OCI-LY7 (cell line): ENCODE data around the gene WT1. TPM values are rescaled to one million over a fixed set of nuclear protein-coding genes. Genes with fewer than 3 reads are reported as not detected.

Source experiments
- BruUV-seq: library from RNA; stranded (reverse); fragments of 400-500 nt; replicated peaks from 2 replicates; lab custom pipeline; 2021; lab: Mats Ljungman, UMichigan
- CTCF ChIA-PET: fragments of 300-600 bp; sonication (Branson Sonifier 250); formaldehyde crosslinking; loops from one replicate; lab custom pipeline; 2022; ENCODE audit warnings: antibody characterized with exemption; ENCODE audit not compliant: unreplicated experiment; lab: Charles Lee
- POLR2A ChIA-PET: fragments of 300-600 bp; sonication (Branson Sonifier 250); formaldehyde crosslinking; loops from one replicate; lab custom pipeline; 2022; ENCODE audit warnings: antibody characterized with exemption; lab: Charles Lee
- DNase-seq: peaks from one replicate; pipeline ENCODE4 v3.0.0-alpha.2; 2015; ENCODE audit warnings: low spot score
- H2AFZ ChIP-seq: fragments of 200-600 bp; sonication (generic), shearing (Covaris generic); 2 replicates; pipeline ENCODE4 v1.6.1; 2014; ENCODE audit warnings: mild to moderate bottlenecking, antibody characterized with exemption, low read length, moderate library complexity
- H3K27ac ChIP-seq: fragments of 200-600 bp; sonication (generic); 2 replicates; pipeline ENCODE4 v1.5.1; 2014; ENCODE audit warnings: mixed run types, low read depth, mild to moderate bottlenecking, moderate library complexity, low read length, inconsistent platforms; ENCODE audit not compliant: poor library complexity, severe bottlenecking
- H3K36me3 ChIP-seq: fragments of 200-600 bp; sonication (generic); 2 replicates; pipeline ENCODE4 v1.6.1; 2014; ENCODE audit warnings: mild to moderate bottlenecking, antibody characterized with exemption, low read length, moderate library complexity, mixed read lengths; ENCODE audit not compliant: insufficient read depth
- H3K4me1 ChIP-seq: fragments of 200-600 bp; sonication (generic); 2 replicates; pipeline ENCODE4 v1.5.1; 2014; ENCODE audit warnings: mild to moderate bottlenecking, low read length; ENCODE audit not compliant: insufficient read depth, poor library complexity, severe bottlenecking
- H3K4me2 ChIP-seq: fragments of 200-600 bp; sonication (generic); 2 replicates; pipeline ENCODE4 v1.6.1; 2014; ENCODE audit warnings: mild to moderate bottlenecking, low read length
- H3K4me3 ChIP-seq: fragments of 200-600 bp; sonication (generic); 2 replicates; pipeline ENCODE4 v1.5.1; 2014; ENCODE audit warnings: mild to moderate bottlenecking, low read depth, low read length; ENCODE audit not compliant: poor library complexity, severe bottlenecking
- H3K79me2 ChIP-seq: fragments of 200-600 bp; sonication (generic); 2 replicates; pipeline ENCODE4 v1.6.1; 2016; ENCODE audit warnings: low read depth, mild to moderate bottlenecking, low read length, moderate library complexity, mixed read lengths; ENCODE audit not compliant: insufficient read depth
- H3K9me2 ChIP-seq: fragments of 200-600 bp; sonication (generic); 2 replicates; pipeline ENCODE4 v1.6.1; 2016; ENCODE audit warnings: mild to moderate bottlenecking, low read length, mixed read lengths; ENCODE audit not compliant: insufficient read depth
- H3K9me3 ChIP-seq: fragments of 200-600 bp; sonication (generic); 2 replicates; pipeline ENCODE4 v1.6.1; 2014; ENCODE audit warnings: mild to moderate bottlenecking, mixed run types, low read length, mixed read lengths
- H4K20me1 ChIP-seq: fragments of 200-600 bp; sonication (generic); 2 replicates; pipeline ENCODE4 v1.6.1; 2014; ENCODE audit warnings: mild to moderate bottlenecking, antibody characterized with exemption, low read length, moderate library complexity, mixed read lengths; ENCODE audit not compliant: insufficient read depth
- CTCF ChIP-seq: fragments of 200-600 bp; sonication (generic); conservative IDR thresholded peaks from 2 replicates; pipeline ENCODE4 v1.5.1; 2014; ENCODE audit warnings: mild to moderate bottlenecking, antibody characterized with exemption, low read length, moderate library complexity, mixed read lengths
- EZH2phosphoT487 ChIP-seq: fragments of 200-600 bp; sonication (generic); IDR thresholded peaks from 2 replicates; pipeline ENCODE4 v1.6.1; 2018; ENCODE audit warnings: low read depth, borderline replicate concordance, mild to moderate bottlenecking, mixed run types, antibody characterized with exemption, low read length, moderate library complexity, mixed read lengths
- intact Hi-C: fragments of 100-400 bp; cut with micrococcal nuclease; formaldehyde crosslinking; loops from one replicate; pipeline ENCODE4 v1.10.0; 2022; ENCODE audit not compliant: unreplicated experiment
- total RNA-seq, 2 experiments: library from RNA; depleted of rRNA in 1 of 2; stranded (reverse); fragments of >200 nt in 1 of 2; shearing (Covaris generic) in 1 of 2; gene quantifications; 2 replicates each; pipeline ENCODE4 v1.2.3, GENCODE V29; 2014 to 2022

Gene WT1
- total RNA-seq, 2 experiments from 2014 or later = not detected

GRCh38 chr11:32427935-32428664, 7.2 kb downstream of the WT1 start:
- BruUV-seq = no TSS peak
- Histone ChIP-seq H3K27ac (no peak overlapping the region), H3K9me3 (no peaks in the 10 kb centered on the region), H4K20me1 (no peaks in the 10 kb centered on the region), H3K4me1 (no peaks in the 10 kb centered on the region), H2AFZ (no peak overlapping the region), H3K4me2 (no peak overlapping the region), H3K36me3 (no peaks in the 10 kb centered on the region), H3K4me3 (no peak overlapping the region), H3K79me2 (no peaks in the 10 kb centered on the region), H3K9me2 (no peaks in the 10 kb centered on the region)
- no peak for DNase-seq
- TF ChIP-seq CTCF (no peak), EZH2phosphoT487 (no peak)
- CTCF ChIA-PET = no interaction called here
- POLR2A ChIA-PET = no interaction called here
- intact Hi-C loops = no loop called here

- no peaks in the 10 kb centered on the region for H3K36me3 ChIP-seq
- no TSS peak for BruUV-seq
- H3K4me1 ChIP-seq = no peaks in the 10 kb centered on the region
- H4K20me1 ChIP-seq = no peaks in the 10 kb centered on the region
- H3K27ac ChIP-seq = no peak overlapping the region
- intact Hi-C loops = no loop called here
- no peaks in the 10 kb centered on the region for H3K9me3 ChIP-seq
- no peak overlapping the region for H3K4me2 ChIP-seq
- no peak overlapping the region for H3K4me3 ChIP-seq
- DNase-seq = no peak
- no peak for TF ChIP-seq EZH2phosphoT487
- TF ChIP-seq CTCF = no peak
- CTCF ChIA-PET = no interaction called here
- no peak overlapping the region for H2AFZ ChIP-seq
- H3K9me2 ChIP-seq = no peaks in the 10 kb centered on the region
- no peaks in the 10 kb centered on the region for H3K79me2 ChIP-seq
- POLR2A ChIA-PET = no interaction called here
Observed at GRCh38 chr11:32427616-32427934, 7.8 kb downstream of the WT1 start.

- Histone ChIP-seq H3K9me3 (no peaks in the 10 kb centered on the region), H2AFZ (no peak overlapping the region), H3K36me3 (no peaks in the 10 kb centered on the region), H3K9me2 (no peaks in the 10 kb centered on the region), H4K20me1 (no peaks in the 10 kb centered on the region), H3K4me2 (no peak overlapping the region), H3K4me3 (no peak overlapping the region), H3K79me2 (no peaks in the 10 kb centered on the region), H3K4me1 (no peaks in the 10 kb centered on the region), H3K27ac (no peak overlapping the region)
- POLR2A ChIA-PET = no interaction called here
- no TSS peak for BruUV-seq
- CTCF ChIA-PET = no interaction called here
- intact Hi-C loops = no loop called here
- DNase-seq = no peak
- TF ChIP-seq CTCF (no peak), EZH2phosphoT487 (no peak)
Observed at GRCh38 chr11:32426819-32427615, 8.3 kb downstream of the WT1 start.
